ENCODE data around the gene BORCS6. TPM values are rescaled to one million over a fixed set of nuclear protein-coding genes. Genes with fewer than 3 reads are reported as not detected.

The BORCS6 gene
- total and polyA plus RNA-seq, 2 of the 4 experiments (the other 2 are of a cell fraction) = 2.7 to 3.3 TPM

- no peak for TF ChIP-seq CTCF (conservative IDR thresholded peaks at IDR 0.05; ENCODE audit: low read depth, low read length)
Measured at GRCh38 chr17:8209907-8210760, 20.2 kb upstream of the BORCS6 start, which contains the start of gene AURKB (continued).

GRCh38 chr17:8206536-8206935 lies 16.6 kb upstream of the BORCS6 start:
- Histone ChIP-seq H2AFZ (replicated peaks; ENCODE audit: low read length, poor library complexity) (no peak overlapping the region), H2BK5ac (ENCODE audit: low read depth, low read length, poor library complexity, severe bottlenecking) (no peak overlapping the region), H2BK15ac (ENCODE audit: low read depth, low read length) (no peak overlapping the region), H3K14ac (replicated peaks; ENCODE audit: low read depth, low read length) (no peak overlapping the region), H4K8ac (ENCODE audit: low read depth in 2 of 2, low read length in 2 of 2) (no peak overlapping the region), H3K9ac (ENCODE audit: low read depth, low read length) (no peak overlapping the region), H3K23ac (ENCODE audit: low read depth, low read length) (no peak overlapping the region), H3K4me2 (ENCODE audit: low read depth, low read length) (no peak overlapping the region), H4K5ac (ENCODE audit: low read depth, low read length) (no peak overlapping the region), H4K91ac (ENCODE audit: insufficient read depth, low read depth, low read length) (no peak overlapping the region), H3K36me3 (ENCODE audit: control insufficient read depth, insufficient read depth, low read length) (no peaks in the 10 kb centered on the region; the same call in 1 of the 2 replicates), H3K4me3 (ENCODE audit: insufficient read depth, low read depth, low read length) (no peak overlapping the region), H4K20me1 (ENCODE audit: insufficient read depth, low read length) (no peaks in the 10 kb centered on the region; the same call in 1 of the 2 replicates), H3K9me3 (ENCODE audit: control insufficient read depth, insufficient read depth, low read length) (no peaks in the 10 kb centered on the region), H3K9me1 (ENCODE audit: insufficient read depth, low read length) (peaks cover 10% of the 10 kb centered on the region; the same call in 1 of the 2 replicates), H2BK120ac (ENCODE audit: low read depth, low read length) (no peak overlapping the region), H2BK20ac (ENCODE audit: low read depth, low read length) (no peak overlapping the region), H2AK9ac (replicated peaks; ENCODE audit: low read depth, low read length, poor library complexity) (peak overlapping the region; percentile 52), H3K27ac (ENCODE audit: insufficient read depth, low read length) (no peak overlapping the region), H3K27me3 (ENCODE audit: control insufficient read depth, insufficient read depth, low read length) (no peaks in the 10 kb centered on the region), H2AK5ac (ENCODE audit: low read depth, low read length) (no peak overlapping the region), H3K18ac (ENCODE audit: low read depth, low read length) (no peak overlapping the region), H3K4me1 (ENCODE audit: control insufficient read depth, insufficient read depth, low read length) (0 out of 2 replicates have a peak, but pooled peaks cover 5% of the 10 kb centered on the region), H3K4ac (ENCODE audit: low read depth, low read length) (no peak overlapping the region), H3K79me1 (ENCODE audit: low read depth in 1 of 2, low read length in 2 of 2) (peaks cover 29 to 50% of the 10 kb centered on the region in 2 experiments), H3K56ac (ENCODE audit: extremely low read depth, insufficient read depth, low read length) (no peak overlapping the region)
- ChIA-PET POLR2A (ENCODE audit: unreplicated experiment) (interaction anchor here (0.9 kb wide), 1 partner anchor 17 kb away, joined by 3 read pairs; the partner anchor contains the start of gene BORCS6), CTCF (no interaction called here)
- intact Hi-C loops (cut with micrococcal nuclease) (no loop called here), dilution Hi-C loops (cut with HindIII; ENCODE audit: low sequenced_read_pairs, unreplicated experiment) (no loop called here), in situ Hi-C loops (cut with MboI; ENCODE audit: low sequenced_read_pairs) (no loop called here)
- WGBS, 2 experiments (ENCODE audit: extremely low coverage in 2 of 2, insufficient read length in 1 of 2) = 100% methylated on average over 2 of the region's 12 CpGs; no CpG with 5 or more reads in 1 of the 2 experiments
- no peak for DNase-seq
- no TSS peak for BruUV-seq (replicated peaks)
- ATAC-seq (ENCODE audit: low read depth) = no peak
- TF ChIP-seq ELK1 (IDR thresholded peaks at IDR 0.05; ENCODE audit: borderline replicate concordance, low read depth, low read length) = no peak
- no peak for TF ChIP-seq RAD21 (IDR thresholded peaks at IDR 0.05; ENCODE audit: low read length)
- TF ChIP-seq FOS (IDR thresholded peaks at IDR 0.05; ENCODE audit: low read depth, low read length) = no peak
- TF ChIP-seq BHLHE40 (IDR thresholded peaks at IDR 0.05; ENCODE audit: low read depth, low read length) = no peak
- TF ChIP-seq POLR2A (IDR thresholded peaks at IDR 0.05; ENCODE audit: low read depth, low read length) = no peak
- no peak for TF ChIP-seq NFE2L2 (IDR thresholded peaks at IDR 0.05; ENCODE audit: low read depth, low read length)
- no peak for TF ChIP-seq RCOR1 (IDR thresholded peaks at IDR 0.05; ENCODE audit: insufficient replicate concordance, low read length)
- no peak for TF ChIP-seq CEBPB (IDR thresholded peaks at IDR 0.05; ENCODE audit: low read depth, low read length)
- TF ChIP-seq MAFK (IDR thresholded peaks at IDR 0.05; ENCODE audit: low read depth, low read length) = no peak
- no peak for TF ChIP-seq MAZ (IDR thresholded peaks at IDR 0.05; ENCODE audit: borderline replicate concordance, low read depth, low read length)
- no peak for TF ChIP-seq SMC3 (IDR thresholded peaks at IDR 0.05; ENCODE audit: low read depth, low read length)
- TF ChIP-seq CHD1 (IDR thresholded peaks at IDR 0.05; ENCODE audit: low read depth, low read length) = no peak

Measured in IMR-90 (cell line).